SK-N-MC (cell line): ENCODE results near the gene SLC44A1.

Source experiments
- EZH2 ChIP-seq: fragments of 200-600 bp; sonication (generic); IDR thresholded peaks from one replicate; pipeline ENCODE4 v1.6.1; 2017; ENCODE audit warnings: antibody characterized with exemption
- FOXP2 ChIP-seq: optimal IDR thresholded peaks from 2 replicates; pipeline ENCODE3; 2011; ENCODE audit warnings: mild to moderate bottlenecking, moderate library complexity; ENCODE audit not compliant: insufficient read depth; ENCODE audit errors: extremely low read length, control extremely low read depth
- POLR2AphosphoS5 ChIP-seq: IDR thresholded peaks from 2 replicates; pipeline ENCODE4 v1.6.1; 2012; ENCODE audit warnings: mild to moderate bottlenecking, low read depth, low read length, borderline replicate concordance

DNA sequence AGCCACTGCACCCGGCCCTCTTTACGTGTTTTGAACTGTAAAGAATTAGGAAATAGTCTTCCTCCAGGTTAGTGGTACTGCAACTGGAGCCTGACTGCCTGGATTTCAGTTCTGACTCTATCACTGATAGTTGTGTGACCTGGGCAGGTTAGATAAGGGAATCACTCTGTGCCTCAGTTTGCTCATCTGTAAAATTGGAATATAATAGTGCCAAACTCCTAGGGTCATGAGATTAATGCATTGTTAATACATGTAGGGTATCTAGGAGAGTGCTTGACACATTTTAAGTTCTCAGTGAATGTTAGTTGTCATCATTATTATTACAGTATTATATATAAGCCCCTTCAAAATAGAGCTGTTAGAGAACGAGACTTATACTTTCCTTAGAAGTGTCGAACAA is 130.9 kb downstream of the SLC44A1 start:
- TF ChIP-seq POLR2AphosphoS5 (no peak), EZH2 (no peak), FOXP2 (no peak)
